ENCODE data around the gene EED.

- TF ChIP-seq PATZ1 (CRISPR knock-in tag; IDR thresholded peaks at IDR 0.05; ENCODE audit: borderline replicate concordance) (no peak), ZFP30 (CRISPR knock-in tag; IDR thresholded peaks at IDR 0.05) (no peak), CSDC2 (CRISPR knock-in tag; IDR thresholded peaks at IDR 0.05) (no peak), TSHZ2 (CRISPR knock-in tag; IDR thresholded peaks at IDR 0.05) (no peak), CREB5 (CRISPR knock-in tag; IDR thresholded peaks at IDR 0.05; ENCODE audit: low read depth) (no peak), PPARA (CRISPR knock-in tag; IDR thresholded peaks at IDR 0.05; ENCODE audit: borderline replicate concordance) (no peak), SNAI2 (CRISPR knock-in tag; IDR thresholded peaks at IDR 0.05) (no peak), ZNF565 (CRISPR knock-in tag; conservative IDR thresholded peaks at IDR 0.05; ENCODE audit: low read depth) (no peak), ARNTL (CRISPR knock-in tag; IDR thresholded peaks at IDR 0.05; ENCODE audit: borderline replicate concordance, low read depth) (no peak), GLIS3 (CRISPR knock-in tag; IDR thresholded peaks at IDR 0.05) (no peak), TCF4 (CRISPR knock-in tag; IDR thresholded peaks at IDR 0.05; ENCODE audit: borderline replicate concordance) (no peak), OSR1 (CRISPR knock-in tag; IDR thresholded peaks at IDR 0.05) (no peak), RARB (CRISPR knock-in tag; IDR thresholded peaks at IDR 0.05) (no peak), ZFP3 (CRISPR knock-in tag; IDR thresholded peaks at IDR 0.05) (no peak)
Measured at GRCh38 chr11:86228269-86229038, 16.1 kb upstream of the EED start.
